Posterior cingulate gyrus (tissue), 11 donors: ENCODE data around the gene MZT1.

Source experiments
- DNase-seq, 10 donors: peaks; one replicate each; pipeline versions ENCODE4 v3.0.0 to v3.0.0-alpha.2; 2020 to 2021; ENCODE audit warnings: mixed read lengths in 3 of 10
- intact Hi-C: fragments of 100-400 bp; cut with DNase I; formaldehyde crosslinking; loops from one replicate; pipeline ENCODE4 v1.15.1; 2023

The MZT1 gene

GRCh38 chr13:72689181-72689696 is 38.2 kb downstream of the MZT1 start:
- intact Hi-C loops, result no loop called here
- DNase-seq, result no peak

- intact Hi-C loops, result no loop called here
- DNase-seq, result no peak
These were observed 40.7 kb downstream of the MZT1 start for GRCh38 chr13:72686766-72687165.

DNA sequence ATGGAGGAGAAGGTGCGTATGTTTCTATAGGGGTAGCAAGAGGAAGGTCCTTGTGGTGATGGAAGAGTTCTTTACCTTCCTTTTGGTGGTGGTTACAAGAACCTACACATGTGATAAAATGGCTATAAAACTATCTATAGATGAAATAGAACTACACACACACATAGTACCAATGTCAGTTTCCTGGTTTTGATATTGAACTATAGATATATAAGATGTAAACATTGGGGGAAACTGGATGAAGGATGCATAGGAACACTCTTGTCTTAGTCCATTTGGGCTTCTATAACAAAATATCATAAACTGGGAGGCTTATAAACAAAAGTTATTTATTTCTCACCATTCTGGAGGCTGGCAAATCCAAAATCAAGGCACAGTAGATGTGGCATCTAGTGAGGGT is 47.1 kb downstream of the MZT1 start:
- intact Hi-C loops, result no loop called here
- no peak for DNase-seq

DNA sequence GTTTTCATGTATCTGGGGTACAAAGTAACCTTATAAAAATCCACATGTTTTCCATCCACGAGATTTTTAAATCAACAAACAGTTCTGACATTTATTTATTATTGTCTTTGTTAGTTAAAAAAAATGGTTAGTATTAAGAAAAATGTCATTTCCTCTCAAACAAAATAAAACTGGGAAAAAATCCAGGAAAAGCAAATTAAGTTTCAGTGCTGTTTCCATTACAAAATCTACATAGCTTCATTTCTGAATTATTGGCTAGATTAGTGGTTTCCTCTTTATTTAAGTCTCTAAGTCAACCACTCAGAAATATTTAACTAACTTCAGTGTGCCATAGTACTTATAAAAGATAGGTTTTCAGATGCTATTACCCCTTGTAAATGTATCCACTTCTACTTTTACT is 49.1 kb downstream of the MZT1 start:
- intact Hi-C loops, result no loop called here
- no peak for DNase-seq

DNA sequence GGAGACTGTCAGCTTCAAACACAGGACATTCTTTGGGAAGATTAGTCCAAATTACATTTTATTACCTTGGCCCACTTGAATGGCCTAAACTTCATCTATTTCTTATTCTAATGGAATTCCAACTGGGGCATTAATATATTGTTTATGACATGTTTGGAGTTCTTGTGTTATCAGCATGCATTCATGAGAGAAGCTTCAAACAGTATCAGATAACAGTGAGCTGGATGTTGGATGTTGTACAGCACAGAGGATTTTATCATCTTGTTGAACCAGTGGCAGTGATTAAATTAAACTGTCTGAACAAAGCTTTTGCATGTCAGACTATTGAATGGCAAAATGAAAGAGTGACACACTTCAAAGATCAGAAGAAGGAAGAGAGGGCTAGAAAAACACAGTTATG is 50.0 kb downstream of the MZT1 start:
- intact Hi-C loops, result no loop called here
- no peak for DNase-seq

GRCh38 chr13:72666391-72666790 is 61.0 kb downstream of the MZT1 start:
- intact Hi-C loops, result no loop called here
- DNase-seq, result no peak

DNA sequence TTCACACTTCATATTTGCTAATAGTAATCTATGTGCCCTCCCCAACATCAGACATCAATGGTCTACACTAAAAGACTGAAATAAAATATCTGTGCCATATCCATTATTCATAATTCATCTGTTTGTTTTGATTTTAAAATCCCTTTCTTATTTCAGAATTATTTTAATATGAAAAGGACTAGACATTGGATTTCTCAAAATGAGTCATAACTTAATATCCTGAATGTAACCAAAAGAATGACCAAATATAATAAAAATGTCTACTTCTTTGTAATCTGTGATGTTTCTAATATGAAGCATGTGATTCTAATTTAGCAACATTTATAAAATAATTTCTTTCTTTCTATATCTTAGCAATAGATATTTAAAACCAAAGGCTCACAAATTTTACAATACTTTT is 64.9 kb downstream of the MZT1 start:
- no peak for DNase-seq
- intact Hi-C loops, result no loop called here
